SH-SY5Y (cell line): Measurements from ENCODE around the gene MDFIC.

Experiments used
- GATA2 ChIP-seq: IDR thresholded peaks from 2 replicates; pipeline ENCODE4 v1.6.1; 2011; ENCODE audit warnings: mild to moderate bottlenecking, low read depth, low read length
- GATA3 ChIP-seq: IDR thresholded peaks from 2 replicates; pipeline ENCODE4 v1.6.1; 2011; ENCODE audit warnings: low read depth, mild to moderate bottlenecking, low read length, moderate library complexity

GRCh38 chr7:115066634-115067033 lies 144.7 kb downstream of the MDFIC start:
- TF ChIP-seq GATA2 (no peak), GATA3 (no peak)
